HG02870 (cell line): Measurements from ENCODE around the gene FAN1.

Experiments used
- ATAC-seq: cut with Tn5 transposase; IDR thresholded peaks from one replicate; pipeline ENCODE4 v1.9.1; 2021; ENCODE audit warnings: mild to moderate bottlenecking, moderate library complexity; ENCODE audit not compliant: unreplicated experiment

The FAN1 gene

GRCh38 chr15:30954674-30955073, 51.0 kb downstream of the FAN1 start:
- no peak for ATAC-seq

GRCh38 chr15:30956216-30957124, 52.8 kb downstream of the FAN1 start:
- no peak for ATAC-seq

GRCh38 chr15:30958219-30958618, 54.5 kb downstream of the FAN1 start:
- no peak for ATAC-seq

- no peak for ATAC-seq
Measured at GRCh38 chr15:30962079-30962478, 58.4 kb downstream of the FAN1 start.

GRCh38 chr15:30962659-30963058, 58.9 kb downstream of the FAN1 start:
- no peak for ATAC-seq

- ATAC-seq, result no peak
Measured at GRCh38 chr15:30963681-30964080, 60.0 kb downstream of the FAN1 start.

- ATAC-seq, result no peak
Measured at GRCh38 chr15:30969724-30970123, 66.0 kb downstream of the FAN1 start.

- no peak for ATAC-seq
Measured at GRCh38 chr15:30973379-30973778, 69.7 kb downstream of the FAN1 start.

GRCh38 chr15:30974112-30974511, 70.4 kb downstream of the FAN1 start:
- no peak for ATAC-seq

GRCh38 chr15:30978328-30978727, 74.6 kb downstream of the FAN1 start:
- no peak for ATAC-seq

- no peak for ATAC-seq
Measured at GRCh38 chr15:30979457-30979856, 75.7 kb downstream of the FAN1 start.

GRCh38 chr15:30984118-30984517, 80.4 kb downstream of the FAN1 start:
- no peak for ATAC-seq

- ATAC-seq, result no peak
Measured at GRCh38 chr15:30984542-30984941, 80.8 kb downstream of the FAN1 start.

- ATAC-seq, result no peak
Measured at GRCh38 chr15:30985081-30985531, 81.4 kb downstream of the FAN1 start.

GRCh38 chr15:30990036-30990435, 86.3 kb downstream of the FAN1 start:
- no peak for ATAC-seq

- no peak for ATAC-seq
Measured at GRCh38 chr15:30990446-30991254, 86.9 kb downstream of the FAN1 start.

- ATAC-seq, result peak; percentile 81
Measured at GRCh38 chr15:30991255-30992235, 87.8 kb downstream of the FAN1 start, which contains the start of gene MTMR10. MTMR10 (minus strand) TSS chr15:30991628; CDS start chr15:30991506, 122 bp downstream.

GRCh38 chr15:30992249-30992864, 88.6 kb downstream of the FAN1 start:
- ATAC-seq, result no peak
